SK-N-MC (cell line): ENCODE measurements around the gene LSP1.

Source experiments
- EZH2 ChIP-seq: fragments of 200-600 bp; sonication (generic); IDR thresholded peaks from one replicate; pipeline ENCODE4 v1.6.1; 2017; ENCODE audit warnings: antibody characterized with exemption
- FOXP2 ChIP-seq: optimal IDR thresholded peaks from 2 replicates; pipeline ENCODE3; 2011; ENCODE audit warnings: mild to moderate bottlenecking, moderate library complexity; ENCODE audit not compliant: insufficient read depth; ENCODE audit errors: extremely low read length, control extremely low read depth
- POLR2AphosphoS5 ChIP-seq: IDR thresholded peaks from 2 replicates; pipeline ENCODE4 v1.6.1; 2012; ENCODE audit warnings: mild to moderate bottlenecking, low read depth, low read length, borderline replicate concordance

- TF ChIP-seq EZH2 (no peak), POLR2AphosphoS5 (no peak), FOXP2 (no peak)
Measured at GRCh38 chr11:1866776-1867175, 13.9 kb downstream of the LSP1 start.
